ENCODE data around the gene ARR3. TPM values are rescaled to one million over a fixed set of nuclear protein-coding genes. Genes with fewer than 3 reads are reported as not detected.

Gene ARR3
- total RNA-seq, 2 donors from 2014 or later = not detected

- Histone ChIP-seq H3K36me3 (replicated peaks in 1 of 2; ENCODE audit: insufficient read depth in 1 of 2, low read depth in 2 of 2) (no peaks in the 10 kb centered on the region), H3K4me1 (no peaks in the 10 kb centered on the region), H3K27ac (no peak overlapping the region), H3K27me3 (no peaks in the 10 kb centered on the region), H3K4me3 (no peak overlapping the region), H3K9me3 (no peaks in the 10 kb centered on the region)
- WGBS, 2 donors = 97 to 100% methylated on average over 2 of the region's 2 CpGs
- DNase-seq (no peak), ATAC-seq (no peak)
- intact Hi-C loops (cut with DNase I) = no loop called here
- TF ChIP-seq CTCF (IDR thresholded peaks at IDR 0.05) = no peak
- no peak for TF ChIP-seq POLR2A (IDR thresholded peaks at IDR 0.05)
Observed at GRCh38 chrX:70255452-70255851, 12.7 kb upstream of the ARR3 start.

- no peak for TF ChIP-seq POLR2A (IDR thresholded peaks at IDR 0.05)
- TF ChIP-seq CTCF (IDR thresholded peaks at IDR 0.05) = no peak
- no peak for ATAC-seq
- no peak overlapping the region for H3K27ac ChIP-seq
- no peaks in the 10 kb centered on the region for H3K36me3 ChIP-seq (replicated peaks in 1 of 2; ENCODE audit: insufficient read depth in 1 of 2, low read depth in 2 of 2)
- intact Hi-C loops (cut with DNase I) = no loop called here
- no peak for DNase-seq
- WGBS, 2 donors = 37 to 81% methylated on average over 2 to 5 of the region's 5 CpGs
- H3K27me3 ChIP-seq = no peaks in the 10 kb centered on the region
- no peaks in the 10 kb centered on the region for H3K9me3 ChIP-seq
- no peaks in the 10 kb centered on the region for H3K4me1 ChIP-seq
- H3K4me3 ChIP-seq = no peak overlapping the region
Observed at GRCh38 chrX:70257423-70258288, 10.5 kb upstream of the ARR3 start.

- no peak within 1 kb of the TSS for H3K4me3 ChIP-seq
- DNase-seq (no peak), ATAC-seq (no peak)
- no peak for TF ChIP-seq POLR2A (IDR thresholded peaks at IDR 0.05)
- no peak for TF ChIP-seq CTCF (IDR thresholded peaks at IDR 0.05)
- no peaks in the 10 kb centered on the region for H3K27me3 ChIP-seq
- no peaks in the 10 kb centered on the region for H3K36me3 ChIP-seq (replicated peaks in 1 of 2; ENCODE audit: insufficient read depth in 1 of 2, low read depth in 2 of 2)
- H3K9me3 ChIP-seq = no peaks in the 10 kb centered on the region
- WGBS, 2 donors = 49 to 70% methylated on average over 3 of the region's 4 CpGs
- intact Hi-C loops (cut with DNase I) = no loop called here
- H3K4me1 ChIP-seq = no peaks in the 10 kb centered on the region
- no peak within 1 kb of the TSS for H3K27ac ChIP-seq
Observed at GRCh38 chrX:70260104-70260503, 8.0 kb upstream of the ARR3 start, which contains the start of gene P2RY4. TSS of gene P2RY4 (minus strand) at chrX:70260204. CDS start at chrX:70259624, 580 bp downstream.

GRCh38 chrX:70262952-70263567 is 5.1 kb upstream of the ARR3 start:
- ATAC-seq (no peak), DNase-seq (peak; percentile 11 to 34 (median 22))
- no peak overlapping the region for H3K4me3 ChIP-seq
- WGBS, 2 donors = 25 to 46% methylated on average over 3 to 7 of the region's 7 CpGs
- no peak overlapping the region for H3K27ac ChIP-seq
- intact Hi-C loops (cut with DNase I) = no loop called here
- TF ChIP-seq POLR2A (IDR thresholded peaks at IDR 0.05) (no peak), CTCF (IDR thresholded peaks at IDR 0.05) (peak in 4 of 7 experiments; percentile 21 to 26 (median 24))
- H3K9me3 ChIP-seq = no peaks in the 10 kb centered on the region
- no peaks in the 10 kb centered on the region for H3K36me3 ChIP-seq (replicated peaks in 1 of 2; ENCODE audit: insufficient read depth in 1 of 2, low read depth in 2 of 2)
- H3K27me3 ChIP-seq = no peaks in the 10 kb centered on the region
- no peaks in the 10 kb centered on the region for H3K4me1 ChIP-seq
